IMR-90 (cell line): ENCODE data around the gene TEFM. TPM values are rescaled to one million over a fixed set of nuclear protein-coding genes. Genes with fewer than 3 reads are reported as not detected.

ENCODE experiments used
- ATAC-seq: fragments of 200-7000 bp; cut with Tn5 transposase; 2 replicates; pipeline ENCODE4 v1.9.1; 2020; ENCODE audit warnings: low read depth, mild to moderate bottlenecking, moderate library complexity
- BruUV-seq: library from RNA; stranded (reverse); fragments of 400-500 nt; replicated peaks from 2 replicates; lab custom pipeline; 2021; lab: Mats Ljungman, UMichigan
- CTCF ChIA-PET: fragments of 300-600 bp; formaldehyde crosslinking; extraction: SDS; loops from one replicate; lab custom pipeline; 2021; ENCODE audit warnings: antibody characterized with exemption; lab: Yijun Ruan, JAX
- POLR2A ChIA-PET: fragments of 300-600 bp; sonication (Branson Sonifier 250); formaldehyde crosslinking; loops from one replicate; lab custom pipeline; 2022; ENCODE audit warnings: antibody characterized with exemption; ENCODE audit not compliant: unreplicated experiment; lab: Charles Lee
- DNase-seq: peaks from one replicate; pipeline ENCODE4 v3.0.0; 2013
- H2AFZ ChIP-seq: replicated peaks from 2 replicates; pipeline ENCODE3; 2013; ENCODE audit warnings: low read length, mild to moderate bottlenecking; ENCODE audit not compliant: poor library complexity
- H2AK5ac ChIP-seq: 2 replicates; pipeline ENCODE4 v1.6.1; 2013; ENCODE audit warnings: low read depth, low read length, inconsistent platforms
- H2AK9ac ChIP-seq: replicated peaks from 2 replicates; pipeline ENCODE3; 2013; ENCODE audit warnings: mild to moderate bottlenecking, low read depth, low read length, moderate library complexity; ENCODE audit not compliant: poor library complexity
- H2BK120ac ChIP-seq: 2 replicates; pipeline ENCODE4 v1.6.1; 2013; ENCODE audit warnings: low read depth, low read length, inconsistent platforms
- H2BK15ac ChIP-seq: 3 replicates; pipeline ENCODE4 v1.6.1; 2013; ENCODE audit warnings: low read depth, low read length, inconsistent platforms
- H2BK20ac ChIP-seq: 2 replicates; pipeline ENCODE4 v1.6.1; 2013; ENCODE audit warnings: low read depth, mild to moderate bottlenecking, inconsistent platforms, low read length, moderate library complexity
- H2BK5ac ChIP-seq: 2 replicates; pipeline ENCODE4 v1.6.1; 2013; ENCODE audit warnings: mild to moderate bottlenecking, low read depth, low read length, inconsistent platforms; ENCODE audit not compliant: poor library complexity, severe bottlenecking
- H3K14ac ChIP-seq: replicated peaks from 2 replicates; pipeline ENCODE4 v1.6.1; 2013; ENCODE audit warnings: low read depth, low read length, inconsistent platforms
- H3K18ac ChIP-seq: 2 replicates; pipeline ENCODE4 v1.6.1; 2013; ENCODE audit warnings: low read depth, low read length, control low read depth
- H3K23ac ChIP-seq: 2 replicates; pipeline ENCODE4 v1.6.1; 2013; ENCODE audit warnings: low read depth, low read length, inconsistent platforms
- H3K27ac ChIP-seq: 2 replicates; pipeline ENCODE4 v1.5.1; 2013; ENCODE audit warnings: mild to moderate bottlenecking, control low read depth, low read length; ENCODE audit not compliant: insufficient read depth
- H3K27me3 ChIP-seq: 2 replicates; pipeline ENCODE4 v1.6.1; 2013; ENCODE audit warnings: low read length; ENCODE audit not compliant: control insufficient read depth, insufficient read depth
- H3K36me3 ChIP-seq: 2 replicates; pipeline ENCODE4 v1.6.1; 2013; ENCODE audit warnings: low read length, mixed read lengths; ENCODE audit not compliant: control insufficient read depth, insufficient read depth
- H3K4ac ChIP-seq: 2 replicates; pipeline ENCODE4 v1.6.1; 2013; ENCODE audit warnings: low read depth, low read length, inconsistent platforms
- H3K4me1 ChIP-seq: 2 replicates; pipeline ENCODE4 v1.6.1; 2013; ENCODE audit warnings: low read length, mixed read lengths; ENCODE audit not compliant: control insufficient read depth, insufficient read depth
- H3K4me2 ChIP-seq: 2 replicates; pipeline ENCODE4 v1.6.1; 2013; ENCODE audit warnings: low read depth, mild to moderate bottlenecking, control low read depth, low read length, moderate library complexity
- H3K4me3 ChIP-seq: 2 replicates; pipeline ENCODE4 v1.5.1; 2013; ENCODE audit warnings: low read depth, mild to moderate bottlenecking, control low read depth, low read length, moderate library complexity; ENCODE audit not compliant: insufficient read depth
- H3K56ac ChIP-seq: 2 replicates; pipeline ENCODE4 v1.6.1; 2013; ENCODE audit warnings: low read length, inconsistent platforms; ENCODE audit not compliant: insufficient read depth; ENCODE audit errors: extremely low read depth
- H3K79me1 ChIP-seq, 2 experiments: 2 replicates each; pipeline ENCODE4 v1.6.1; 2013; ENCODE audit warnings: low read length in 2 of 2, inconsistent platforms in 1 of 2, low read depth in 1 of 2
- H3K9ac ChIP-seq: 2 replicates; pipeline ENCODE4 v1.6.1; 2013; ENCODE audit warnings: low read depth, low read length, control low read depth
- H3K9me1 ChIP-seq: 2 replicates; pipeline ENCODE4 v1.6.1; 2013; ENCODE audit warnings: low read length, inconsistent platforms; ENCODE audit not compliant: insufficient read depth
- H3K9me3 ChIP-seq: 2 replicates; pipeline ENCODE4 v1.6.1; 2013; ENCODE audit warnings: low read length; ENCODE audit not compliant: control insufficient read depth, insufficient read depth
- H4K20me1 ChIP-seq: 2 replicates; pipeline ENCODE4 v1.6.1; 2013; ENCODE audit warnings: low read length, inconsistent platforms; ENCODE audit not compliant: insufficient read depth
- H4K5ac ChIP-seq: 2 replicates; pipeline ENCODE4 v1.6.1; 2013; ENCODE audit warnings: mild to moderate bottlenecking, low read depth, low read length, control low read depth
- H4K8ac ChIP-seq, 2 experiments: 2 replicates each; pipeline ENCODE4 v1.6.1; 2013; ENCODE audit warnings: low read depth in 2 of 2, low read length in 2 of 2, control low read depth in 1 of 2, inconsistent platforms in 1 of 2
- H4K91ac ChIP-seq: 2 replicates; pipeline ENCODE4 v1.6.1; 2013; ENCODE audit warnings: low read depth, low read length, inconsistent platforms; ENCODE audit not compliant: insufficient read depth
- BHLHE40 ChIP-seq: fragments of 150-350 bp; IDR thresholded peaks from 2 replicates; pipeline ENCODE4 v1.6.1; 2016; ENCODE audit warnings: mild to moderate bottlenecking, low read depth, low read length
- CEBPB ChIP-seq: IDR thresholded peaks from 2 replicates; pipeline ENCODE4 v1.6.1; 2012; ENCODE audit warnings: low read depth, low read length, improper control_type of control experiment
- CTCF ChIP-seq: conservative IDR thresholded peaks from 2 replicates; pipeline ENCODE4 v1.5.1; 2012; ENCODE audit warnings: mild to moderate bottlenecking, low read depth, low read length, improper control_type of control experiment
- ELK1 ChIP-seq: fragments of 150-350 bp; IDR thresholded peaks from 2 replicates; pipeline ENCODE4 v1.6.1; 2016; ENCODE audit warnings: low read depth, mild to moderate bottlenecking, low read length, moderate library complexity, borderline replicate concordance
- FOS ChIP-seq: fragments of 150-350 bp; IDR thresholded peaks from 2 replicates; pipeline ENCODE4 v1.6.1; 2016; ENCODE audit warnings: low read depth, low read length
- MAFK ChIP-seq: IDR thresholded peaks from 2 replicates; pipeline ENCODE4 v1.6.1; 2012; ENCODE audit warnings: low read depth, low read length, improper control_type of control experiment
- MAZ ChIP-seq: IDR thresholded peaks from 2 replicates; pipeline ENCODE4 v1.6.1; 2012; ENCODE audit warnings: low read depth, mild to moderate bottlenecking, low read length, improper control_type of control experiment, moderate library complexity, borderline replicate concordance
- MXI1 ChIP-seq: IDR thresholded peaks from 2 replicates; pipeline ENCODE4 v1.6.1; 2012; ENCODE audit warnings: low read depth, mild to moderate bottlenecking, low read length, moderate library complexity, borderline replicate concordance
- NFE2L2 ChIP-seq: fragments of 150-350 bp; IDR thresholded peaks from 2 replicates; pipeline ENCODE4 v1.6.1; 2016; ENCODE audit warnings: low read depth, mild to moderate bottlenecking, low read length
- POLR2A ChIP-seq: IDR thresholded peaks from 2 replicates; pipeline ENCODE4 v1.6.1; 2012; ENCODE audit warnings: mild to moderate bottlenecking, low read depth, low read length
- RAD21 ChIP-seq: IDR thresholded peaks from 2 replicates; pipeline ENCODE4 v1.6.1; 2012; ENCODE audit warnings: low read length, improper control_type of control experiment
- RCOR1 ChIP-seq: IDR thresholded peaks from 2 replicates; pipeline ENCODE4 v1.6.1; 2012; ENCODE audit warnings: mild to moderate bottlenecking, low read length, improper control_type of control experiment; ENCODE audit not compliant: insufficient replicate concordance
- RFX5 ChIP-seq: IDR thresholded peaks from 2 replicates; pipeline ENCODE4 v1.8.0; 2012; ENCODE audit warnings: low read depth, mild to moderate bottlenecking, low read length, moderate library complexity
- USF2 ChIP-seq: fragments of 150-350 bp; IDR thresholded peaks from 2 replicates; pipeline ENCODE4 v1.6.1; 2017; ENCODE audit warnings: mild to moderate bottlenecking, antibody characterized with exemption, low read length, low read depth
- WGBS, 2 experiments: methylation state at CpG; one replicate each; pipeline versions ENCODE4 v1.1.5 to v1.1.7; 2013; ENCODE audit warnings: missing lambda C conversion rate in 2 of 2; ENCODE audit not compliant: insufficient read length in 1 of 2; ENCODE audit errors: extremely low coverage in 2 of 2; 5-methylcytosine and 5-hydroxymethylcytosine counted together
- dilution Hi-C: fragments of 300-500 bp; cut with HindIII; formaldehyde crosslinking; loops from one replicate; pipeline ENCODE4 v1.14.3; 2018; ENCODE audit warnings: low sequenced_read_pairs; ENCODE audit not compliant: unreplicated experiment
- in situ Hi-C: fragments of 300-500 bp; cut with MboI; formaldehyde crosslinking; loops from 3 replicates; pipeline ENCODE4 v1.14.3; 2019; ENCODE audit warnings: low sequenced_read_pairs, inconsistent platforms, mixed read lengths
- intact Hi-C: fragments of 100-400 bp; cut with micrococcal nuclease; formaldehyde crosslinking; loops from 2 replicates; pipeline ENCODE4 v1.10.0; 2022
- polyA plus RNA-seq, 3 experiments: library from polyadenylated mRNA; depleted of rRNA; stranded (reverse); fragments of >200 nt; gene quantifications; 2 replicates each; pipeline ENCODE4 v1.2.3, GENCODE V29; 2012; ENCODE audit warnings: low replicate concordance in 1 of 3
- total RNA-seq: library from RNA; depleted of rRNA; stranded (reverse); fragments of >200 nt; gene quantifications from 2 replicates; pipeline ENCODE4 v1.2.3, GENCODE V29; 2012

The TEFM gene
- total and polyA plus RNA-seq, 2 of the 4 experiments (the other 2 are of a cell fraction), result 7.9 to 13.8 TPM

GRCh38 chr17:30924341-30924740, 18.3 kb upstream of the TEFM start:
- H3K9ac ChIP-seq, result no peak overlapping the region
- no peak overlapping the region for H2BK5ac ChIP-seq
- no peak overlapping the region for H2AFZ ChIP-seq
- ChIA-PET CTCF (no interaction called here), POLR2A (no interaction called here)
- H4K20me1 ChIP-seq, result no peaks in the 10 kb centered on the region
- H2AK9ac ChIP-seq, result no peak overlapping the region
- BruUV-seq, result no TSS peak
- peaks cover 14% of the 10 kb centered on the region for H3K27me3 ChIP-seq
- peaks cover 5% of the 10 kb centered on the region for H3K4me1 ChIP-seq
- no peaks in the 10 kb centered on the region for H3K9me3 ChIP-seq
- no peak overlapping the region for H2BK20ac ChIP-seq
- intact Hi-C loops, result no loop called here
- no peak overlapping the region for H3K23ac ChIP-seq
- ATAC-seq (no peak), DNase-seq (no peak)
- no peak overlapping the region for H3K4me2 ChIP-seq
- H2BK15ac ChIP-seq, result no peak overlapping the region
- no peak overlapping the region for H3K14ac ChIP-seq
- H3K9me1 ChIP-seq, result peaks cover 6% of the 10 kb centered on the region
- H4K8ac ChIP-seq, result no peak overlapping the region
- H3K56ac ChIP-seq, result no peak overlapping the region
- TF ChIP-seq RAD21 (no peak), CTCF (no peak), BHLHE40 (no peak), ELK1 (no peak), MAFK (no peak), RFX5 (no peak), POLR2A (no peak), FOS (no peak), NFE2L2 (no peak), RCOR1 (no peak), CEBPB (no peak), MAZ (no peak), MXI1 (no peak), USF2 (no peak)
- no peak overlapping the region for H4K91ac ChIP-seq
- no peak overlapping the region for H2AK5ac ChIP-seq
- dilution Hi-C loops, result no loop called here
- no peaks in the 10 kb centered on the region for H3K36me3 ChIP-seq
- H4K5ac ChIP-seq, result no peak overlapping the region
- 0 out of 4 replicates have a peak, but pooled peaks cover 0 to 5% of the 10 kb centered on the region in 2 experiments for H3K79me1 ChIP-seq
- no peak overlapping the region for H2BK120ac ChIP-seq
- H3K27ac ChIP-seq, result no peak overlapping the region
- in situ Hi-C loops, result no loop called here
- H3K4me3 ChIP-seq, result no peak overlapping the region
- no peak overlapping the region for H3K4ac ChIP-seq
- 67% methylated on average over 1 of the region's 2 CpGs; no CpG with 5 or more reads in 1 of the 2 experiments for WGBS, 2 experiments
- no peak overlapping the region for H3K18ac ChIP-seq
